GM19023 (cell line): ENCODE measurements around the gene RPS6KA3.

ENCODE experiments used
- ATAC-seq: cut with Tn5 transposase; IDR thresholded peaks from one replicate; pipeline ENCODE4 v1.9.1; 2021; ENCODE audit warnings: mild to moderate bottlenecking, moderate library complexity; ENCODE audit not compliant: unreplicated experiment

The RPS6KA3 gene

GRCh38 chrX:20266810-20267606 lies at the start of gene RPS6KA3:
Gene RPS6KA3, minus strand, starts transcription at chrX:20266909. Its CDS starts 277 bp downstream, at chrX:20266632.
- ATAC-seq, result peak; percentile 81

- ATAC-seq, result peak; percentile 83
These were observed 48.4 kb upstream of the RPS6KA3 start for GRCh38 chrX:20315140-20315539.

- ATAC-seq, result no peak
These were observed 47.2 kb upstream of the RPS6KA3 start for GRCh38 chrX:20313899-20314298.

GRCh38 chrX:20312018-20312417 lies 45.3 kb upstream of the RPS6KA3 start:
- ATAC-seq, result no peak

- ATAC-seq, result no peak
These were observed 44.8 kb upstream of the RPS6KA3 start for GRCh38 chrX:20311505-20311904.

- ATAC-seq, result no peak
These were observed 43.1 kb upstream of the RPS6KA3 start for GRCh38 chrX:20309806-20310205.

- no peak for ATAC-seq
These were observed 40.0 kb upstream of the RPS6KA3 start for GRCh38 chrX:20306668-20307067.

GRCh38 chrX:20300822-20301221 lies 34.1 kb upstream of the RPS6KA3 start:
- ATAC-seq, result no peak

GRCh38 chrX:20294957-20295356 lies 28.2 kb upstream of the RPS6KA3 start:
- no peak for ATAC-seq

GRCh38 chrX:20294284-20294683 lies 27.6 kb upstream of the RPS6KA3 start:
- ATAC-seq, result no peak

- ATAC-seq, result no peak
These were observed 18.8 kb upstream of the RPS6KA3 start for GRCh38 chrX:20285511-20285910.

GRCh38 chrX:20284992-20285391 lies 18.3 kb upstream of the RPS6KA3 start:
- ATAC-seq, result no peak

- no peak for ATAC-seq
These were observed 17.7 kb upstream of the RPS6KA3 start for GRCh38 chrX:20284444-20284843.

GRCh38 chrX:20280938-20281337 lies 14.2 kb upstream of the RPS6KA3 start:
- no peak for ATAC-seq

GRCh38 chrX:20274121-20274520 lies 7.4 kb upstream of the RPS6KA3 start:
- ATAC-seq, result no peak

GRCh38 chrX:20271730-20272129 lies 5.0 kb upstream of the RPS6KA3 start:
- no peak for ATAC-seq

- no peak for ATAC-seq
These were observed 4.5 kb upstream of the RPS6KA3 start for GRCh38 chrX:20271186-20271585.

GRCh38 chrX:20270562-20270890 lies 3.8 kb upstream of the RPS6KA3 start:
- no peak for ATAC-seq

- no peak for ATAC-seq
These were observed 3.3 kb upstream of the RPS6KA3 start for GRCh38 chrX:20269848-20270561.

- ATAC-seq, result no peak
These were observed 1.4 kb upstream of the RPS6KA3 start for GRCh38 chrX:20267931-20268701.

GRCh38 chrX:20267607-20267930 lies 860 bp upstream of the RPS6KA3 start:
- no peak for ATAC-seq
